ENCODE results near the gene RPGRIP1L. TPM values are rescaled to one million over a fixed set of nuclear protein-coding genes. Genes with fewer than 3 reads are reported as not detected.

The RPGRIP1L gene
- total and polyA plus RNA-seq, 2 of the 8 experiments (the other 6 are each of a cell fraction or from before 2014, with no cell fraction given): 4.0 to 13.7 TPM

DNA sequence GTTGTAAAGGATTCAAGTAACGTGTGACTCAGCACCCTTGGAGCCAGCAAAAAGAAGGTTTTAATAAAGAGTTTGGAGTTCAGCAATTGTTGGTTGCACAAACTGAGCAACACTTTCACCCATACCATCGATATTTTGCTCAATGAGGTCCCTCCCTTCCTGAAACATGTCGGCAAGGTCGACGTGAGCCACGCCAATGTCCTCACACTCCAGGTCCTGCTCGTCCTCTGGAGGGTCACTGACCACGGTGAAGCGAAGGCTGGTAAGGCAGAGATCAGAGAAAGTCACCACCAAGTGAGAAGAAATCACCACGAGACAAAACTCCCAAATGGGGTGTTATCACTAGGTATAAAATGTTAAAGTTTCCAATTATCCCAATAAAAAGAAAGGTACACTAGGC lies 98.3 kb downstream of the RPGRIP1L start:
- Histone ChIP-seq H2AK5ac (ENCODE audit: low read depth, low read length) (no peak overlapping the region), H2BK12ac (ENCODE audit: low read depth, low read length) (no peak overlapping the region), H3K36me3 (ENCODE audit: control insufficient read depth in 2 of 4, insufficient read depth in 4 of 4, low read length in 3 of 4) (no peaks in the 10 kb centered on the region), H3K56ac (replicated peaks; ENCODE audit: insufficient read length, low read depth, low read length) (no peak overlapping the region), H3K4me2 (ENCODE audit: insufficient read depth in 1 of 2, low read depth in 2 of 2, low read length in 2 of 2) (no peak overlapping the region), H2BK20ac (ENCODE audit: low read length) (no peak overlapping the region), H4K20me1 (replicated peaks in 1 of 2; ENCODE audit: control insufficient read depth in 1 of 2, insufficient read depth in 2 of 2, low read length in 2 of 2) (no peaks in the 10 kb centered on the region), H3K23ac (ENCODE audit: insufficient read length) (no peak overlapping the region), H3K9me3 (ENCODE audit: insufficient read depth in 2 of 2, low read depth in 1 of 2, low read length in 1 of 2) (no peaks in the 10 kb centered on the region), H2AFZ (ENCODE audit: low read length) (no peak overlapping the region), H3K79me1 (ENCODE audit: low read depth, low read length) (no peaks in the 10 kb centered on the region), H2BK15ac (ENCODE audit: low read length) (no peak overlapping the region), H4K5ac (ENCODE audit: insufficient read length, low read depth, low read length) (no peak overlapping the region), H3K23me2 (ENCODE audit: low read depth, low read length) (no peaks in the 10 kb centered on the region), H3K9ac (replicated peaks in 1 of 4; ENCODE audit: extremely low read depth in 1 of 4, low read depth in 3 of 4, low read length in 3 of 4) (no peak overlapping the region), H3K14ac (ENCODE audit: insufficient read length) (no peak overlapping the region), H4K8ac (ENCODE audit: extremely low read depth, insufficient read depth, low read length) (no peak overlapping the region), H3K4me1 (replicated peaks in 1 of 4; ENCODE audit: control insufficient read depth in 3 of 4, insufficient read depth in 4 of 4, low read length in 3 of 4) (no peaks in the 10 kb centered on the region), H4K91ac (replicated peaks; ENCODE audit: insufficient read length, low read length) (no peak overlapping the region), H3K27ac (ENCODE audit: low read depth, low read length) (no peak overlapping the region), H3K4ac (replicated peaks; ENCODE audit: insufficient read length, low read depth, low read length) (no peak overlapping the region), H3K79me2 (ENCODE audit: control insufficient read depth in 1 of 2, insufficient read depth in 2 of 2, low read length in 2 of 2) (no peaks in the 10 kb centered on the region), H3K4me3 (ENCODE audit: extremely low read depth in 1 of 4, insufficient read depth in 2 of 4, low read depth in 3 of 4, low read length in 4 of 4) (no peak overlapping the region), H3K18ac (ENCODE audit: extremely low read depth, low read length) (no peak overlapping the region), H2BK120ac (replicated peaks; ENCODE audit: low read depth, low read length) (no peak overlapping the region), H3K27me3 (replicated peaks in 1 of 4; ENCODE audit: control insufficient read depth in 3 of 4, extremely low read depth in 1 of 4, insufficient read depth in 3 of 4, low read length in 3 of 4) (no peaks in the 10 kb centered on the region), H2BK5ac (ENCODE audit: low read depth, low read length) (no peak overlapping the region; the same call in 1 of the 2 replicates)
- DNase-seq (ENCODE audit: low read depth in 1 of 2, low spot score in 2 of 2) (no peak), FAIRE-seq (no peak)
- WGBS, 2 experiments (ENCODE audit: extremely low coverage in 1 of 2, insufficient coverage in 1 of 2, insufficient read length in 1 of 2, insufficient replicate concordance in 2 of 2, low coverage in 1 of 2, low lambda C conversion rate in 2 of 2, missing lambda C conversion rate in 1 of 2): 87% methylated on average over 10 of the region's 10 CpGs; no CpG with 5 or more reads in 1 of the 2 experiments
- CTCF ChIA-PET (ENCODE audit: partially characterized antibody): no interaction called here
- POLR2A ChIA-PET (ENCODE audit: partially characterized antibody): no interaction called here
- TF ChIP-seq ASH2L (IDR thresholded peaks at IDR 0.05; ENCODE audit: low read length) (no peak), CBX5 (IDR thresholded peaks at IDR 0.05; ENCODE audit: low read depth, low read length) (no peak), JUND (IDR thresholded peaks at IDR 0.05; ENCODE audit: low read length) (no peak), GABPA (IDR thresholded peaks at IDR 0.05; ENCODE audit: borderline replicate concordance, insufficient read depth, low read length) (no peak), CHD2 (IDR thresholded peaks at IDR 0.05; ENCODE audit: low read length) (no peak), BRCA1 (IDR thresholded peaks at IDR 0.05; ENCODE audit: low read depth, low read length) (no peak), PHF8 (conservative IDR thresholded peaks at IDR 0.05; ENCODE audit: low read depth, low read length) (no peak), TCF12 (IDR thresholded peaks at IDR 0.05; ENCODE audit: low read depth, low read length) (no peak), SP4 (IDR thresholded peaks at IDR 0.05; ENCODE audit: low read length) (no peak), NRF1 (IDR thresholded peaks at IDR 0.05; ENCODE audit: low read depth, low read length) (no peak), RAD21 (IDR thresholded peaks at IDR 0.05 in 1 of 2, conservative IDR thresholded peaks at IDR 0.05 in 1 of 2; ENCODE audit: low read depth in 2 of 2, low read length in 2 of 2) (no peak), EGR1 (IDR thresholded peaks at IDR 0.05; ENCODE audit: borderline replicate concordance, low read depth, low read length) (no peak), EZH2 (IDR thresholded peaks at IDR 0.05; ENCODE audit: low read depth, low read length, severe bottlenecking) (no peak), SAP30 (IDR thresholded peaks at IDR 0.05; ENCODE audit: insufficient read depth, insufficient replicate concordance, low read length) (no peak), SIRT6 (IDR thresholded peaks at IDR 0.05; ENCODE audit: low read length) (no peak)
- TF ChIP-seq, protein P1, sequence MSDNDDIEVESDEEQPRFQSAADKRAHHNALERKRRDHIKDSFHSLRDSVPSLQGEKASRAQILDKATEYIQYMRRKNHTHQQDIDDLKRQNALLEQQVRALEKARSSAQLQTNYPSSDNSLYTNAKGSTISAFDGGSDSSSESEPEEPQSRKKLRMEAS (IDR thresholded peaks at IDR 0.05): no peak

All from H1 (cell line).